RPMI7951 (cell line): ENCODE measurements around the gene HERC2. TPM values are rescaled to one million over a fixed set of nuclear protein-coding genes. Genes with fewer than 3 reads are reported as not detected.

ENCODE experiments used
- DNase-seq: peaks from one replicate; pipeline ENCODE4 v3.0.0-alpha.2; 2012; ENCODE audit warnings: low read depth
- total RNA-seq: library from RNA; depleted of rRNA; stranded (reverse); fragments of >200 nt; shearing (Covaris generic); gene quantifications from 2 replicates; pipeline ENCODE4 v1.2.3, GENCODE V29; 2014

The HERC2 gene
- total RNA-seq, 1 experiment from 2014 or later: 28.7 TPM

DNA sequence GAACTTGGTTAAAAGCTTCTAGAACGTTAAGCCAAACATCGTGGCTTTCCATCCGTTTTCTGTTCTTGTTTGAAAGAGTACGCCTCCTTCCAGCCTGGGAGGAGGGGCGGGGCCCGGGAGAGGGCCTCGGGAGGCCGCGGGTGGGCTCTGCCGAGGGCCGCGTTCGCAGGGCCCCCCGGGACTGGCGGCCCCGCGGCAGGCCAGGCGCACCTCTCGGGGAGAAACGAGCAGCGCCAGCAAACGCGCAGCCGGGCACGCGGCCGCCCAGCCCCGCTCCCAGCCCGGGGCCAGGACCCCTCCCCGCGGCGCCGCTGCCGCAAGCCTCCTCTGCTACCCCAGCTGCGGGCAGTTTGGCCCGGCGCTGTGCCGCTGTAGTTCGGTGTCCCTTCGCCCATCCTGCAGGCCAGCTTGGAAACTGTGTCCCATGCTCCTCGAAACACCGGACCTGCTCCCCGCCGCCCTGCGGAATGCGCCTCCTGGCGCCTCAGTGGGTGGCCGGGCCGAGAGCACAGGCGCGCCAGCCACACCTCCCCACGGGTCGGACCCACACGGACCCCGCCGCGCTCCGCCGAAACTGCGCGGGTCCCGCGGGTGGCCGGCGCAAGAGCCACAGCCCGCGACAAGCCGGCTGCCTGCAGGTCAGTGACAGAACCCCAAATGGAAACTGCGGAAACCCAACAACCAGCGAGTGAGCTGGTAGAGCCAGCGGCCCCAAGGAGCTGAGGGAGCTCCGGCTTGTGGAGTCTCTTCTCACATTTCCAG, 225.1 kb downstream of the HERC2 start:
- DNase-seq: no peak

- no peak for DNase-seq
Measured at GRCh38 chr15:28096411-28096669, 225.6 kb downstream of the HERC2 start.

GRCh38 chr15:28094732-28095521, 227.1 kb downstream of the HERC2 start:
- DNase-seq: no peak

DNA sequence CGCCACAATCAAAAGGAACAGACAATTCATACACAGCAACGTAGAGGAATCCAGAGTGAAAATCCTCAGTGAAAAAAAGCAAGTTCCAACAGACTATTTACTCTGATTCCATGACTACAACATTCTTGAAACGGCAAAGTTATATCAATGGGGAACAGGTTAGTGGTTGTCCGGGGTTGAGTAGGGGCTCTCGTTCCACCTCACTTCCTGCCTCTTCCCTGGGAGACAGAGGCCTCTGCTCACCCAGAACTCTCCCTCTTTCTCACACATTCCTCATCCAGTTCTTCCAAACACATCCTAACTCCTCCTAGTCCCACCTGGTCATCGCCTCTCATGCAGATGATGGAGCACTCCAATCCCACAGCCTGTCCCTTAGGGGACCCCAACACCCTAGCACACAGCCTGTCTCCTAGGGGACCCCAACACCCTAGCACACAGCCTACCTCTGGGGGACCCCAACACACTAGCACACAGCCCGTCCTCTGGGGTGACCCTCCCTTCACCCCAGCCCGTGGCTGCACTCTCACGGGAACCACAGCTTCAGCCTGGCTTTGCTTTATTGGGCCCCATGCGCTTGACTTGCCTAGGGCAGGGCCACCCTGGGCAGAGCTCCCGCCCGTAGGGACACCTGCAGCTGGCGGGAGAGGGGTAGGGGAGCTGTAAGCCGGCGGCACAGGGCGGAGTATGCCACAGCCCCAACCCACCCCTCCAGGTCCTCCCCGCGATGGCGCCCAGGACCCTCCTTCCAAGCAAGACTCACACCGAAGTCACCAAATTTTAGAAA, 228.0 kb downstream of the HERC2 start:
- DNase-seq: no peak

GRCh38 chr15:28091313-28091712, 230.7 kb downstream of the HERC2 start:
- DNase-seq: no peak

DNA sequence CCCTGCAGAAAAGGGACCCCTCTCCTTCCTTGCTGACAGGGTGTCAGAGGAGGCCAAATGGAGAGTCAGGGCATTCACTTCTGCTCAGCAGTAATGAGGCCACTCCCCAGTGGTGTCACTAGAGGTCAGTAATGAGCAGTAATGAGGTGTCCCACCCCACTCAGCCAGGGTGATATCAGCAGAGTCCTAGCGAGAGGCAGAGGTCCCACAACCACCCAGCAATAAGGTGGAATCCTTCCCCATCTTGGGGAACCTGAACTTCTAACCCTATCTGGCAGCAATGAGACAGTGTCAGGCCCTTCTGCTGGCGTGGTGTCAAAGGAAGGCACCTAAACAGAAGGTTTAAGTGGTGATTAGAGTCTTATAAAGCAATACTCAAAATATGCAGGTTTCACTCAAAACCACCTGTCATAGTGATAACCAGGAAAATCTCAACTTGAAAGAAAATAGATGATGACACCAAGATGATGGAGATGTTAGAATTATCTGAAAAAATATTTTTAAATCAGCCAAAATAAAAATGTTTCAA, 235.7 kb downstream of the HERC2 start:
- DNase-seq: peak; percentile 36

GRCh38 chr15:28085489-28086174, 236.3 kb downstream of the HERC2 start:
- DNase-seq: no peak

DNA sequence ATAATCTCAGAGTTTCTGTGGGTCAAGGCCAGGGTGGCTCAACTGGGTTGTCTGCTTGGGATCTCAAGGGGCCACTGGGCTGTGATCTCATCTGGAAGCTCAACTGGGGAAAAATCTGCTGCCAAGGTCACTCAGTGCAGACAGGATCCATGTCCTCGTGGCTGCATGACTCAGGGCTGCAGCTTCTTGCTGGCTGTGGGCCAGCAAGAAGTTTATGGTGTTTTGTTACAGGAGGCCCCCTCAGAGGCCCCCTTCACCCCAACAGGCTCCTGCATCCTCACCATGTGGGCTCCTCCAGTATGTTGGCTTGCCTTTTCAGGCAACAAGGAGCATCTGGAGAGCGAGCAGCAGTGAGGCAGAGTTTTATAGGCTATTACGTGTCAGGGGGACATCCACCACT, 237.4 kb downstream of the HERC2 start:
- no peak for DNase-seq

DNA sequence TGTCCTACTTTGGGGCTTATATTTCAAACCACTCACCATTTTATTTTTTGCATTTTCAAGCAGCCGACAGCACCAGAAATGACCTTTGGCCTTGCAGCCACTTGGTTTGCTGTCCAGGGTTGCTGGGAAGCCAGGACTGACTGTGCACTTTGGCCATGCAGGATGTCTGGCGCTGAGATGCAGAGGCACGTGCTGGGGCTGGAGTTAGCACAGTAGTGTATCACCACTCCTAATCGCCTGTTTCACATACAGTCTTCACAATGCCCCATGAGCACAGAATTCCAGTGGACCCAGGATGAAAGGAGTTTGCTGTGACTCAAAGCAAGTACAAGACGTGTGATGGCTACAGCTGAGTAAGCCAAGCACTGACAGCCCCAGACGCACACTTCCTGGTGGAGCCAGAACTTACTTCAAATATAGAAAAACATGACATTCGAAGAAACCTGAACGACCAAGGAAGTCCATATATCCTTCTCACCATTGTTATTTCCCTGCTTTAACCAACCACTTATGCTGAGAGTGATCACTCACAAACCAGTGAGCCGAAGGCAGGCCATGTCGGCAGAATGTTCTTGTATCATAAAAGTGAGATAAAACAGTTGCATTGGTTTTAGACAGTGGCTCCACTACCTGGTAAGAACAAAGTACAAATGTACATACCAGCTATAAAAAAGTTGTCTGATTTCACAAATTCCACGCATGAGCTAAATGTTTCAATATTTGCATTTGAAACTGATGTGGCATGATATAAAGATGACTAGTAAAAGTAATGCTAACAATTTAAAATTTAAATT, 238.9 kb downstream of the HERC2 start:
- no peak for DNase-seq

DNA sequence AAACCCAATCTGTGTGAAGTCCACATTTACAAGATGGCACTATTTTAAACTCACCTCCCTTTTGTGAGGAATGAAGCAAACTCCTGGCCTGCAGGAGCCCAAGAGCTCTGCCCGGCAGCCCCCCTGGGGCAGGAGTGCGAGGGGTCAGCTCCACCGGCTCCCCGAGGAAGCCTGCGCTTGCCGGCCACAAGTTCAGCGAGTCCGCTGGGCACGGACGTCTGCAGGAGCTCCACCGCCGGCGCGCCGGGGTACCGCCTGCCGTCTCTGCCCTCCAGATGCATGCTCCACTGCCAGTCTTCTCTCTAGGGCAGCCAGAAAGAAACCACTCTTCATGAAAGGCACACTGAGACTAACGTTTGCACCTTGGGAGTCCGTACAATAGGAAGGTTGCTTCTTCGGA, 240.4 kb downstream of the HERC2 start:
- DNase-seq: no peak

DNA sequence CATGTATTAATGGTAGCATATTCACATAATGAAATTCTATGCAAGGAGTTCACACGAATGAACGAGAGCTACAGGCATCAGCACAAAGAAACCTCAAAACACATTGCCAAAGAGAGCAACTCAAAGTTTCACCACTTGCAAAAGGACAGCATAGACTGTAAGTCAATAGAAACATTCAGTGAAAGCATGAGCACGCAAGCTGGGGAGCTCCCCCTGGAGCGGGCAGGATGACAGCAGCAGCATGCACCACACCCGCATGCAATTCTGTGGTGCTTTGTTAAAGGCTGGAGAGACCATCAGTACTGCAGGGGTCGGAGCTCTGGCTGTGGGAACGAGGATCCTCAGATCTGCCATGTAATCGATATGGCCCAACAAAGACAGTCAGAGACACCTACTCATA, 241.6 kb downstream of the HERC2 start:
- no peak for DNase-seq

- no peak for DNase-seq
Measured at GRCh38 chr15:28079313-28079969, 242.5 kb downstream of the HERC2 start.

- DNase-seq: no peak
Measured at GRCh38 chr15:28078191-28078719, 243.7 kb downstream of the HERC2 start.

GRCh38 chr15:28075573-28075972, 246.4 kb downstream of the HERC2 start:
- no peak for DNase-seq

GRCh38 chr15:28068930-28069329, 253.0 kb downstream of the HERC2 start:
- DNase-seq: no peak

- no peak for DNase-seq
Measured at GRCh38 chr15:28066231-28066630, 255.7 kb downstream of the HERC2 start.
